Measurements from ENCODE around the gene MEX3C. TPM values are rescaled to one million over a fixed set of nuclear protein-coding genes. Genes with fewer than 3 reads are reported as not detected.

MEX3C gene
- total RNA-seq, 4 donors from 2014 or later = 21.1 to 46.5 (median 29.3) TPM

DNA sequence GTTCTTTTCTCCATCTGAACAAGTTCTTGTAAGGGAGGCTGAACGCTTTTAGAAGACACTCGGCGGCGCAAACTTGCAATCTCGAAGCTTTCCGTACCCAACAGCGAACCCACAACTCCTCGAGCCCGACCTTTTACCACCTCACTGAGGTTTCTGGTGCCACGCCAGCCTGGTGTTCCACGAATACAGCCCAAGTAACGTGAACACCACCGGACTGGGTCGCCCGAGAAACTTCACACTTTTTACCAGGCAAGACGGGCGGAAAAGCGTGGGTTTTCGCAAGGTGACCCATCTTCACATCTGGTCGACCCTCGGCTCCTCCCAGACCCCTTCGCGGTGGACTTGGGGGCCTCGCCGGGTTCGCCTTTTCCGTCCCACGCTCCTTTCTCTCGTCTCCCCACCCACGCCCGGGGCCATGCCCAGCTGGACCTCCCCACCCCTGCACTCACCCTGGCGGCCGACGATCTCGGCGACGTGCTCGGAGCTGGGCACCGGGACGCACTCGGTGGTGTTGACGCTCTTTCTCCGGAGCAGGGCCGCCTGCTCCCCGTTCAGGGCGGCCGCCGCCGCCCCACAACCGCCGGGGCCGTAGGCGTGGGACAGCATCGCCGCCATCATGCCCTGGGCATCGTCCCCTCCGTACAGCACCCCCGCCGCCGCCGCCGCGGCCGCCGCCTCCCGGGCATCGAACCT, 1.2 kb downstream of the MEX3C start:
- TF ChIP-seq, protein P1, sequence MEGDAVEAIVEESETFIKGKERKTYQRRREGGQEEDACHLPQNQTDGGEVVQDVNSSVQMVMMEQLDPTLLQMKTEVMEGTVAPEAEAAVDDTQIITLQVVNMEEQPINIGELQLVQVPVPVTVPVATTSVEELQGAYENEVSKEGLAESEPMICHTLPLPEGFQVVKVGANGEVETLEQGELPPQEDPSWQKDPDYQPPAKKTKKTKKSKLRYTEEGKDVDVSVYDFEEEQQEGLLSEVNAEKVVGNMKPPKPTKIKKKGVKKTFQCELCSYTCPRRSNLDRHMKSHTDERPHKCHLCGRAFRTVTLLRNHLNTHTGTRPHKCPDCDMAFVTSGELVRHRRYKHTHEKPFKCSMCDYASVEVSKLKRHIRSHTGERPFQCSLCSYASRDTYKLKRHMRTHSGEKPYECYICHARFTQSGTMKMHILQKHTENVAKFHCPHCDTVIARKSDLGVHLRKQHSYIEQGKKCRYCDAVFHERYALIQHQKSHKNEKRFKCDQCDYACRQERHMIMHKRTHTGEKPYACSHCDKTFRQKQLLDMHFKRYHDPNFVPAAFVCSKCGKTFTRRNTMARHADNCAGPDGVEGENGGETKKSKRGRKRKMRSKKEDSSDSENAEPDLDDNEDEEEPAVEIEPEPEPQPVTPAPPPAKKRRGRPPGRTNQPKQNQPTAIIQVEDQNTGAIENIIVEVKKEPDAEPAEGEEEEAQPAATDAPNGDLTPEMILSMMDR (IDR thresholded peaks at IDR 0.05) = no peak
- no peak for ATAC-seq (ENCODE audit: low FRiP score)
- DNase-seq (ENCODE audit: low spot score) = peak; percentile 31

DNA sequence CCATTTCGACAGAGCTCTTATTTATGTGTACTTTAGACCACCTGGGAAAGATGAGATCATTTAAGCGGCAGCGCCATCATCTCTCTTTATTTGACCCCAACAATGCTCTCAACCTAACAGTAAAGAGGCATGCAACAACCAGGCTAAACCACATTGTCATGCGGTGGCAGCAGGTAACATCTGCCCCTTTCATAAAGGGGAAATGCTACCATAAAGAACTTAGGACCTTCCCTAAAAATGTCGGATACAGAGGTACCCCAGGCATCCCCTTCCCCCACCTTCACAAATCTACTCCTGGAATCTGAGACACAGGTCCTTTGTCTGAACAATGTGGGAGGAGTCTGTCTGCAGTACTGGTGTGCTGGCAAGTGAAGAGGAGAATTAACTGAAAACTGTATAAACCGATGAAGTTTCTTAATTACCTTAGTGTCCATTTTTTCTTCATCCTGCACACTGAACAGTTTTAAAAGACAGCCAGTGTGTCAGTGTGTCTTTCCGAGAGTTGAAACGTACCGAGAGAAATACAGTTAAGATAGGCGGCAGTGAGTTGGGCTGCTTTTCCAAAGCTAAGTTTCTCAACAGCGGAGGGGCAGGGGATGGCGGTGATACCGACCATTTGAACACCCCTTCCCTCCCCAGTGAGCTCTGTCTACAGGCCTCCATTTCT, 1.9 kb downstream of the MEX3C start:
- TF ChIP-seq, protein P1 (IDR thresholded peaks at IDR 0.05) = no peak
- ATAC-seq (ENCODE audit: low FRiP score) (no peak), DNase-seq (ENCODE audit: low spot score) (no peak)

DNA sequence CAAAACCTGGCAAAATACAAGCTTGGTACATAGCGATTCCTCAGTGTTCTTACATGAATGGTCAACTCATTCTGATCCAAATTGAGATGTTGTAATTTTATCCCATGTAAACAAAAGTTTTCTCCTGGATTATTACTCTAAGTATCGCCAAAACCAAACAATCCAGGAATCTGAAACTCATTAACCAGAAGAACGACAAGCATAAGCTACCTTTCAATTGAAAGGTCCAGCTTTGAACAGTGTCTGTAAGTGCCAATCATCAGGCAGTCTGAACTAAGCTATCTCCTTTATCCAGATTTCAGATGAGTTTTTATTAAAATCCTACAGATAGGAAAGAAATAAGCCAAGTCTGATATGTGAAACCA, 2.4 kb downstream of the MEX3C start:
- ATAC-seq (ENCODE audit: low FRiP score) = no peak
- TF ChIP-seq, protein P1 (IDR thresholded peaks at IDR 0.05) = no peak
- DNase-seq (ENCODE audit: low spot score) = no peak

DNA sequence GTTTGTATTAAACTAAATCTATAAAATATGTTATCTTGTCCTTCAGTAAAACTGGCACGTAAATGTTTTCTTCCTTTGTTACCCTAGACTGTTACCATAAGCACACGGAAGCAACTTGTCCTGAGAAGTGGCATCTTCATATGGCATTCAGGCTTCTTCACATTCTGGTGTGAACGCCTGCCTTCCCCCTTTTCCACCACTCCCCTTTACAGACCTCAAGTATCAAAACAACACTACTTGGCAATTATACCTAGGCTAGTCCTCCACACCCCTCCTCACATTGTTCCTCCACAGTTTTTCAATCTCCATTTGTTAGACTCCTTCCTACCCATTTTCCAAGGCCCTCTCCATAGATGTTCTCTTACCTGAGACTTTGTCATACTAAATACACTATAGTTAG, 2.9 kb downstream of the MEX3C start:
- TF ChIP-seq, protein P1 (IDR thresholded peaks at IDR 0.05) = no peak
- ATAC-seq (ENCODE audit: low FRiP score) = no peak
- no peak for DNase-seq (ENCODE audit: low spot score)

DNA sequence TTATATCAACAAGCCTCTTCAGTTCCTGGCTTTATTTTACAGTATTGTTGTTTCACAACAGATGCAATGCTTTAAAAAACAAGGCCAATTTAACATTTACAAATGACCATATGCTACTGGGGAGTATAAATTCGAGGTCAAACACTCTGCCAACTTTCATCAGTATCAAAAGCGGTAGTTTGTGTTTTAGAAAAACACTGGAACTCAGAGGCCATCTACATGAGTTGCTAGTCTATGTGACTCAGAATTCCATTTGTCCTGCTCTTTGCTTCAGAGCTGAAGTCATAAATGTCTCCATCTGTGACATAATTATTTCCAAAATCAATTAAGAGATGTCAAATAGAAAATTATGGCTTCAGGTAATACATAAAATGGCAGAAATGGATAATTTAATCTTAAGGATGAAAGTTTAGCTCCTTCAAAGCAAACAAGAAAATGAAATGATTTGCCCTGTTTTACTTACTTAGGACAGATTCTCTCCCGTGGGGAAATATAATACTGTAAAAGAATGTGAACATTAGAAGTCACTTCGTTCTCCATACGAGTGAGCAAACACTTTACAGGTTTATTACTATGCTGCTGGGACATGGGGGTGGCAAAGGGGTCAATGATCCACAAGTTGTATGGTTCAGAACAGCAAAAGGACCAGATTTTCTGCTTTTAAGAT, 3.7 kb downstream of the MEX3C start:
- DNase-seq (ENCODE audit: low spot score) (no peak), ATAC-seq (ENCODE audit: low FRiP score) (no peak)
- TF ChIP-seq, protein P1 (IDR thresholded peaks at IDR 0.05) = no peak

DNA sequence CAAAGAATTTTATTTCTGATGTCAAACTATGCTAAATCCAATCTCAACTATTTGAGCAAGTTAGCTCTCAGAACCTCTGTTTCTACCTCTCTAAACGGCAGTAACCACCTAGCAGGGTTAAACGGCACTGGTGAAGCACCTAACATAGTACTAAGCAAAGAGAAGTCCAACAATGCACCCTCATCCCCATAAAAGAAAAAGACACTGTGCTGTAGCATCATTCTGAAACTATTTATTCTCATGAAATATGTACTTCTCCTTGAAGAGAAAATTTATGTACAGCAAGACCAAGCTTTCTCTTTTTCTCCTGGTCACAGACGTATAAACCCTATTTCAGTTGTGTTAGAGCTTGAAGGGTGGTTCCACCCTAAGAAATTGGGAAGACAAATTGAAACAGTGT, 4.8 kb downstream of the MEX3C start:
- DNase-seq (ENCODE audit: low spot score) (no peak), ATAC-seq (ENCODE audit: low FRiP score) (no peak)
- TF ChIP-seq, protein P1 (IDR thresholded peaks at IDR 0.05) = no peak

Measured in omental fat pad (tissue), 4 donors.